Keratinocyte (primary cell): ENCODE data around the gene MGME1. TPM values are rescaled to one million over a fixed set of nuclear protein-coding genes. Genes with fewer than 3 reads are reported as not detected.

ENCODE experiments used
- DNase-seq: peaks from one replicate; pipeline ENCODE4 v3.0.0-alpha.2; 2011; ENCODE audit warnings: low read depth, missing footprints, low spot score
- FAIRE-seq: peaks from 2 replicates; lab custom pipeline; 2011; peaks lifted over from hg19 to GRCh38; lab: Jason Lieb, UNC
- H2AFZ ChIP-seq: 2 replicates; pipeline ENCODE4 v1.6.0; 2012; ENCODE audit warnings: low read length, control low read depth, inconsistent platforms; ENCODE audit not compliant: control insufficient read depth
- H3K27ac ChIP-seq: 2 replicates; pipeline ENCODE4 v1.5.1; 2011; ENCODE audit warnings: low read length; ENCODE audit not compliant: control insufficient read depth, insufficient read depth
- H3K27me3 ChIP-seq: 3 replicates; pipeline ENCODE4 v1.6.0; 2011; ENCODE audit warnings: low read length; ENCODE audit not compliant: control insufficient read depth, insufficient read depth; ENCODE audit errors: extremely low read depth
- H3K36me3 ChIP-seq, 2 experiments: 2 replicates in 1 of 2; 3 replicates in 1 of 2; pipeline ENCODE4 v1.5.1; 2011; ENCODE audit warnings: low read length in 2 of 2, mild to moderate bottlenecking in 1 of 2; ENCODE audit not compliant: control insufficient read depth in 2 of 2, insufficient read depth in 2 of 2; ENCODE audit errors: extremely low read depth in 1 of 2
- H3K4me1 ChIP-seq: 3 replicates; pipeline ENCODE4 v1.5.1; 2011; ENCODE audit warnings: low read length; ENCODE audit not compliant: control insufficient read depth, insufficient read depth; ENCODE audit errors: extremely low read depth
- H3K4me2 ChIP-seq: 3 replicates; pipeline ENCODE4 v1.6.0; 2011; ENCODE audit warnings: low read depth, low read length; ENCODE audit not compliant: control insufficient read depth, insufficient read depth; ENCODE audit errors: extremely low read depth
- H3K4me3 ChIP-seq, 3 experiments: fragments of 200-600 bp in 1 of 3; sonication (generic) in 1 of 3; 2 replicates in 2 of 3; 3 replicates in 1 of 3; pipeline ENCODE4 v1.5.1; 2011 to 2016; ENCODE audit warnings: low read length in 3 of 3, mild to moderate bottlenecking in 3 of 3, control low read depth in 2 of 3, inconsistent platforms in 1 of 3, low read depth in 1 of 3, mixed read lengths in 1 of 3, mixed run types in 1 of 3, moderate library complexity in 1 of 3; ENCODE audit not compliant: control insufficient read depth in 2 of 3, insufficient read depth in 2 of 3; ENCODE audit errors: extremely low read depth in 1 of 3
- H3K79me2 ChIP-seq: 2 replicates; pipeline ENCODE4 v1.6.0; 2012; ENCODE audit warnings: low read length; ENCODE audit not compliant: control insufficient read depth, insufficient read depth
- H3K9ac ChIP-seq: 3 replicates; pipeline ENCODE4 v1.6.0; 2011; ENCODE audit warnings: low read length; ENCODE audit not compliant: control insufficient read depth, insufficient read depth; ENCODE audit errors: extremely low read depth
- H3K9me1 ChIP-seq: 3 replicates; pipeline ENCODE4 v1.6.0; 2011; ENCODE audit warnings: low read length; ENCODE audit not compliant: control insufficient read depth, insufficient read depth; ENCODE audit errors: extremely low read depth
- H3K9me3 ChIP-seq: 2 replicates; pipeline ENCODE4 v1.5.1; 2012; ENCODE audit warnings: low read depth, low read length; ENCODE audit not compliant: control insufficient read depth
- H4K20me1 ChIP-seq: 3 replicates; pipeline ENCODE4 v1.6.0; 2011; ENCODE audit warnings: low read length; ENCODE audit not compliant: control insufficient read depth, insufficient read depth; ENCODE audit errors: extremely low read depth
- EZH2 ChIP-seq: IDR thresholded peaks from one replicate; pipeline ENCODE4 v1.6.1; 2012; ENCODE audit warnings: inconsistent platforms, mild to moderate bottlenecking, low read length, moderate library complexity
- dilution Hi-C: fragments of 300-500 bp; cut with MboI; formaldehyde crosslinking; loops from one replicate; pipeline ENCODE4 v1.7.0; 2020; ENCODE audit warnings: low sequenced_read_pairs; ENCODE audit not compliant: extremely low pct_ligation_motif_present
- polyA plus RNA-seq, 5 experiments: library from polyadenylated mRNA; depleted of rRNA in 3 of 5; stranded (reverse) in 3 of 5; stranded (forward) in 1 of 5; unstranded in 1 of 5; fragments of >200 nt; gene quantifications; 1 replicate in 1 of 5; 2 replicates in 3 of 5; 3 replicates in 1 of 5; pipeline versions ENCODE4 v1.2.1 to v1.2.3, GENCODE V29; 2011 to 2012; ENCODE audit warnings: missing spikeins in 2 of 5, low read depth in 1 of 5, low replicate concordance in 1 of 5
- TF ChIP-seq, protein P1 (sequence below), 3 experiments: IDR thresholded peaks in 1 of 3; conservative IDR thresholded peaks in 1 of 3; optimal IDR thresholded peaks in 1 of 3; 2 replicates in 2 of 3; 3 replicates in 1 of 3; pipeline versions ENCODE3 to v1.5.1; 2011; ENCODE audit warnings: low read length in 3 of 3, mild to moderate bottlenecking in 3 of 3, moderate library complexity in 2 of 3, control low read depth in 1 of 3, inconsistent platforms in 1 of 3; ENCODE audit not compliant: insufficient read depth in 2 of 3; ENCODE audit errors: extremely low read depth in 1 of 3

The MGME1 gene
- polyA plus RNA-seq, 1 donor (not counting 4 experiments of a cell fraction or from before 2014, with no cell fraction given), result 31.6 TPM

DNA sequence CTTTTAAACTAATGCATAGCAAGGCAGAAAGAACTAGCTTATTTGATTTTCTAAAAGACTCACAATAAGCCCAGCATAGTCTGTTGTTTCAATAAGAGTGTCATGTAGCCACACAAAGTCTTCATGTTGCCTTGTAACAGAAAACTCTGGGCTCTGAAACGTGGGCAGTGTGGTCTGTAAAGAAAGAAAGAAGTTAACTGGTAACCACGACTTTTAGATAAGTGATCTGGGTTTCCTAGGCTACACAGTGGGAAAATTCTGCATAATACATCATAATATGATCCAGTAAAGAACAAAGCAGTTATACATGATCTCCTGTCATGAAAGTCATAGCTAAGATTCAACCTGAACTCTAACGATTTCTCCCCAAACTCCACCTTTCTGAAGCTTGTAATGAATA is 13.5 kb upstream of the MGME1 start:
- Histone ChIP-seq H3K4me3 (no peak overlapping the region), H2AFZ (no peak overlapping the region), H3K9me1 (no peaks in the 10 kb centered on the region), H3K36me3 (peaks cover 36 to 51% of the 10 kb centered on the region in 2 experiments), H3K27ac (no peak overlapping the region), H4K20me1 (peaks cover 37% of the 10 kb centered on the region), H3K9me3 (no peaks in the 10 kb centered on the region), H3K79me2 (peaks cover 87% of the 10 kb centered on the region), H3K9ac (no peak overlapping the region), H3K27me3 (no peaks in the 10 kb centered on the region), H3K4me2 (no peak overlapping the region), H3K4me1 (no peaks in the 10 kb centered on the region)
- TF ChIP-seq EZH2, result no peak
- TF ChIP-seq, protein P1, sequence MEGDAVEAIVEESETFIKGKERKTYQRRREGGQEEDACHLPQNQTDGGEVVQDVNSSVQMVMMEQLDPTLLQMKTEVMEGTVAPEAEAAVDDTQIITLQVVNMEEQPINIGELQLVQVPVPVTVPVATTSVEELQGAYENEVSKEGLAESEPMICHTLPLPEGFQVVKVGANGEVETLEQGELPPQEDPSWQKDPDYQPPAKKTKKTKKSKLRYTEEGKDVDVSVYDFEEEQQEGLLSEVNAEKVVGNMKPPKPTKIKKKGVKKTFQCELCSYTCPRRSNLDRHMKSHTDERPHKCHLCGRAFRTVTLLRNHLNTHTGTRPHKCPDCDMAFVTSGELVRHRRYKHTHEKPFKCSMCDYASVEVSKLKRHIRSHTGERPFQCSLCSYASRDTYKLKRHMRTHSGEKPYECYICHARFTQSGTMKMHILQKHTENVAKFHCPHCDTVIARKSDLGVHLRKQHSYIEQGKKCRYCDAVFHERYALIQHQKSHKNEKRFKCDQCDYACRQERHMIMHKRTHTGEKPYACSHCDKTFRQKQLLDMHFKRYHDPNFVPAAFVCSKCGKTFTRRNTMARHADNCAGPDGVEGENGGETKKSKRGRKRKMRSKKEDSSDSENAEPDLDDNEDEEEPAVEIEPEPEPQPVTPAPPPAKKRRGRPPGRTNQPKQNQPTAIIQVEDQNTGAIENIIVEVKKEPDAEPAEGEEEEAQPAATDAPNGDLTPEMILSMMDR (optimal IDR thresholded peaks at IDR 0.05 in 1 of 3, IDR thresholded peaks at IDR 0.05 in 1 of 3, conservative IDR thresholded peaks at IDR 0.05 in 1 of 3; ENCODE audit: extremely low read depth in 1 of 3, insufficient read depth in 2 of 3, low read length in 3 of 3), result no peak
- dilution Hi-C loops, result no loop called here
- FAIRE-seq (no peak), DNase-seq (no peak)

DNA sequence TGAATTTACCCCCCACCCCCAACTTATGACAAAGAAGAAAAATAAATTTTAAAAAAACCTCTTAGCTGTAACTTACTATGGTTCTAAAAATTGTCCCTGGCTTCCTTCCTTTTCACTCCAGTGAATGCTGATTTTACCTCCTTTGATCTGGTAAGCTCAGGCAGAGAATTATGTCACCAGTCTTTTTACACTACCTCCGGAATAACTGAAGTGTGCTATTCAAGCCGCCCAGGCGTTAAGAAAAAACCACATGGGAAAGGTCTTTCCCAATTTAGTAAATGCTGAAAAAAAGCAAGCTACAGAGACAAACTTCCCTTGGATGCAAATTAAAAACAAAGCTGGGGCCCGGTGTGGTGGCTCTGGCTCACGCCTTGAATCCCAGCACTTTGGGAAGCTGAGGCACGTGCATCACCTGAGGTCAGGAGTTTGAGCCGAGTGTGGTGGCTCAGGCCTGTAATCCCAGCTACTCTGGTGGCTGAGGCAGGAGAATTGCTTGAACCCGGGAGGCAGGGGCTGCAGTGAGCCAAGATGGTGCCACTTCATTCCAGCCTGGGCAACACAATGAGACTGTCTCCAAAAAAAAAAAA is 12.6 kb upstream of the MGME1 start:
- Histone ChIP-seq H3K79me2 (peaks cover 89% of the 10 kb centered on the region), H3K4me2 (no peak overlapping the region), H3K27ac (no peak overlapping the region), H3K36me3 (peaks cover 29 to 51% of the 10 kb centered on the region in 2 experiments), H3K9me1 (no peaks in the 10 kb centered on the region), H3K9me3 (no peaks in the 10 kb centered on the region), H3K27me3 (no peaks in the 10 kb centered on the region), H4K20me1 (peaks cover 42% of the 10 kb centered on the region), H3K9ac (no peak overlapping the region), H3K4me3 (no peak overlapping the region), H3K4me1 (peaks cover 3% of the 10 kb centered on the region), H2AFZ (no peak overlapping the region)
- dilution Hi-C loops, result no loop called here
- FAIRE-seq, result no peak
- no peak for DNase-seq
- TF ChIP-seq EZH2, result no peak
- TF ChIP-seq, protein P1 (optimal IDR thresholded peaks at IDR 0.05 in 1 of 3, IDR thresholded peaks at IDR 0.05 in 1 of 3, conservative IDR thresholded peaks at IDR 0.05 in 1 of 3; ENCODE audit: extremely low read depth in 1 of 3, insufficient read depth in 2 of 3, low read length in 3 of 3), result no peak
